DND-41 (cell line): ENCODE results near the gene EPN3.

Experiments
- CTCF ChIP-seq: IDR thresholded peaks from 2 replicates; pipeline ENCODE4 v1.5.1; 2012; ENCODE audit warnings: borderline replicate concordance, low read length, moderate library complexity, mild to moderate bottlenecking; ENCODE audit not compliant: poor library complexity, severe bottlenecking; ENCODE audit errors: extremely low read depth
- EZH2 ChIP-seq: IDR thresholded peaks from 3 replicates; pipeline ENCODE4 v1.6.1; 2012; ENCODE audit warnings: borderline replicate concordance, low read depth, mild to moderate bottlenecking, moderate library complexity, low read length, inconsistent platforms; ENCODE audit not compliant: severe bottlenecking

- TF ChIP-seq CTCF, result no peak
- no peak for TF ChIP-seq EZH2
These were observed 52.2 kb downstream of the EPN3 start for GRCh38 chr17:50584749-50585148.
